RWPE2 (cell line): ENCODE results near the gene NEDD4L.

Source experiments
- ATAC-seq: fragments of 200-7000 bp; cut with Tn5 transposase; 3 replicates; pipeline ENCODE4 v1.9.1; 2021; ENCODE audit warnings: low read depth
- DNase-seq: peaks from one replicate; pipeline ENCODE4 v3.0.0-alpha.2; 2020; ENCODE audit warnings: low spot score
- H3K27ac ChIP-seq: fragments of 450-650 bp; 2 replicates; pipeline ENCODE4 v1.5.1; 2017; ENCODE audit warnings: mild to moderate bottlenecking; ENCODE audit not compliant: poor library complexity, severe bottlenecking
- H3K27me3 ChIP-seq: fragments of 250-450 bp; sonication (Bioruptor Pico); 2 replicates; pipeline ENCODE4 v1.5.1; 2021; ENCODE audit warnings: mild to moderate bottlenecking, moderate library complexity; ENCODE audit not compliant: insufficient read depth, poor library complexity, severe bottlenecking
- H3K36me3 ChIP-seq: fragments of 250-450 bp; sonication (Bioruptor Pico); 2 replicates; pipeline ENCODE4 v1.5.1; 2020; ENCODE audit warnings: low read depth, mild to moderate bottlenecking, moderate library complexity
- H3K4me1 ChIP-seq: fragments of 250-450 bp; sonication (Bioruptor Pico); 2 replicates; pipeline ENCODE4 v1.5.1; 2021; ENCODE audit warnings: mild to moderate bottlenecking, moderate library complexity; ENCODE audit not compliant: insufficient read depth, poor library complexity, severe bottlenecking
- H3K4me3 ChIP-seq: fragments of 250-450 bp; sonication (Bioruptor Pico); 2 replicates; pipeline ENCODE4 v1.5.1; 2021; ENCODE audit warnings: mild to moderate bottlenecking, moderate library complexity; ENCODE audit not compliant: severe bottlenecking
- H3K9me3 ChIP-seq: fragments of 250-450 bp; sonication (Bioruptor Pico); 2 replicates; pipeline ENCODE4 v1.5.1; 2021; ENCODE audit warnings: mild to moderate bottlenecking, moderate library complexity; ENCODE audit not compliant: severe bottlenecking
- CTCF ChIP-seq: fragments of 450-650 bp; IDR thresholded peaks from one replicate; pipeline ENCODE4 v1.5.1; 2017; ENCODE audit warnings: mild to moderate bottlenecking, moderate library complexity; ENCODE audit not compliant: poor library complexity, severe bottlenecking

The NEDD4L gene

GRCh38 chr18:58398648-58399398 lies 354.8 kb downstream of the NEDD4L start:
- H3K36me3 ChIP-seq: peaks cover 35% of the 10 kb centered on the region
- no peaks in the 10 kb centered on the region for H3K4me1 ChIP-seq
- no peak overlapping the region for H3K4me3 ChIP-seq
- no peak for TF ChIP-seq CTCF
- H3K27me3 ChIP-seq: no peaks in the 10 kb centered on the region
- DNase-seq (no peak), ATAC-seq (no peak)
- no peaks in the 10 kb centered on the region for H3K9me3 ChIP-seq
- no peak overlapping the region for H3K27ac ChIP-seq

- no peaks in the 10 kb centered on the region for H3K4me1 ChIP-seq
- ATAC-seq (no peak), DNase-seq (no peak)
- no peaks in the 10 kb centered on the region for H3K9me3 ChIP-seq
- H3K4me3 ChIP-seq: no peak overlapping the region
- peak; percentile 26 for TF ChIP-seq CTCF
- H3K27ac ChIP-seq: no peak overlapping the region
- peaks cover 22% of the 10 kb centered on the region for H3K36me3 ChIP-seq
- no peaks in the 10 kb centered on the region for H3K27me3 ChIP-seq
Observed at GRCh38 chr18:58400331-58400870, 356.4 kb downstream of the NEDD4L start.

- Histone ChIP-seq H3K27ac (no peak overlapping the region), H3K9me3 (no peaks in the 10 kb centered on the region), H3K4me3 (no peak overlapping the region), H3K27me3 (no peaks in the 10 kb centered on the region), H3K36me3 (peaks cover 16% of the 10 kb centered on the region), H3K4me1 (no peaks in the 10 kb centered on the region)
- no peak for DNase-seq
- no peak for TF ChIP-seq CTCF
- no peak for ATAC-seq
Observed at GRCh38 chr18:58401191-58401590, 357.2 kb downstream of the NEDD4L start.

- DNase-seq (no peak), ATAC-seq (no peak)
- no peak for TF ChIP-seq CTCF
- Histone ChIP-seq H3K4me1 (no peaks in the 10 kb centered on the region), H3K27me3 (no peaks in the 10 kb centered on the region), H3K27ac (no peak overlapping the region), H3K4me3 (no peak overlapping the region), H3K9me3 (no peaks in the 10 kb centered on the region), H3K36me3 (peaks cover 5% of the 10 kb centered on the region)
Observed at GRCh38 chr18:58402247-58402646, 358.2 kb downstream of the NEDD4L start.

- no peaks in the 10 kb centered on the region for H3K4me1 ChIP-seq
- H3K27me3 ChIP-seq: no peaks in the 10 kb centered on the region
- no peak overlapping the region for H3K27ac ChIP-seq
- H3K9me3 ChIP-seq: no peaks in the 10 kb centered on the region
- H3K36me3 ChIP-seq: no peaks in the 10 kb centered on the region
- H3K4me3 ChIP-seq: no peak overlapping the region
- DNase-seq (no peak), ATAC-seq (peak; percentile 16; the same call in 2 of the 3 replicates)
- TF ChIP-seq CTCF: no peak
Observed at GRCh38 chr18:58402951-58403702, 359.1 kb downstream of the NEDD4L start.
